Ectodermal cell (in vitro differentiated cells): ENCODE data around the gene SLC25A48.

Source experiments
- H3K27ac ChIP-seq: 2 replicates; pipeline ENCODE4 v1.7.0; 2013; ENCODE audit warnings: mild to moderate bottlenecking, low read depth, low read length; ENCODE audit not compliant: insufficient read depth, poor library complexity, severe bottlenecking
- H3K27me3 ChIP-seq: 2 replicates; pipeline ENCODE4 v1.7.0; 2013; ENCODE audit warnings: mild to moderate bottlenecking, low read length; ENCODE audit not compliant: insufficient read depth, control insufficient read depth, poor library complexity, severe bottlenecking
- H3K36me3 ChIP-seq: one replicate; pipeline ENCODE4 v1.7.0; 2013; ENCODE audit warnings: low read length; ENCODE audit not compliant: control insufficient read depth, insufficient read depth
- H3K4me1 ChIP-seq: one replicate; pipeline ENCODE4 v1.7.0; 2013; ENCODE audit warnings: low read length; ENCODE audit not compliant: control insufficient read depth, insufficient read depth
- H3K4me3 ChIP-seq: 2 replicates; pipeline ENCODE4 v1.7.0; 2013; ENCODE audit warnings: low read depth, low read length, control low read depth; ENCODE audit not compliant: insufficient read depth
- H3K9me3 ChIP-seq: 2 replicates; pipeline ENCODE4 v1.7.0; 2013; ENCODE audit warnings: mild to moderate bottlenecking, low read length, moderate library complexity; ENCODE audit not compliant: control insufficient read depth
- WGBS, 2 experiments: methylation state at CpG; one replicate each; pipeline ENCODE4 v1.1.7; 2013; ENCODE audit warnings: missing lambda C conversion rate in 2 of 2; 5-methylcytosine and 5-hydroxymethylcytosine counted together

The SLC25A48 gene

GRCh38 chr5:135840959-135841358 lies 6.5 kb downstream of the SLC25A48 start:
- Histone ChIP-seq H3K36me3 (no peaks in the 10 kb centered on the region), H3K4me3 (no peak overlapping the region), H3K9me3 (no peaks in the 10 kb centered on the region), H3K27ac (no peak overlapping the region), H3K27me3 (peaks cover 13% of the 10 kb centered on the region), H3K4me1 (no peaks in the 10 kb centered on the region)
- 82 to 87% methylated on average over 2 to 3 of the region's 4 CpGs for WGBS, 2 experiments

- Histone ChIP-seq H3K9me3 (no peaks in the 10 kb centered on the region), H3K27ac (no peak overlapping the region), H3K36me3 (no peaks in the 10 kb centered on the region), H3K27me3 (no peaks in the 10 kb centered on the region), H3K4me1 (no peaks in the 10 kb centered on the region), H3K4me3 (no peak overlapping the region)
- 87 to 88% methylated on average over 4 of the region's 4 CpGs for WGBS, 2 experiments
Measured at GRCh38 chr5:135842737-135843136, 8.3 kb downstream of the SLC25A48 start.

GRCh38 chr5:135843571-135844337 lies 9.3 kb downstream of the SLC25A48 start:
- Histone ChIP-seq H3K36me3 (no peaks in the 10 kb centered on the region), H3K9me3 (no peaks in the 10 kb centered on the region), H3K27me3 (no peaks in the 10 kb centered on the region), H3K4me3 (no peak overlapping the region), H3K27ac (no peak overlapping the region), H3K4me1 (no peaks in the 10 kb centered on the region)
- 90 to 92% methylated on average over 6 of the region's 6 CpGs for WGBS, 2 experiments

GRCh38 chr5:135846311-135846710 lies 11.8 kb downstream of the SLC25A48 start:
- Histone ChIP-seq H3K27ac (no peak overlapping the region), H3K36me3 (no peaks in the 10 kb centered on the region), H3K4me1 (no peaks in the 10 kb centered on the region), H3K9me3 (no peaks in the 10 kb centered on the region), H3K27me3 (no peaks in the 10 kb centered on the region), H3K4me3 (no peak overlapping the region)

- Histone ChIP-seq H3K4me1 (no peaks in the 10 kb centered on the region), H3K36me3 (no peaks in the 10 kb centered on the region), H3K27ac (no peak overlapping the region), H3K4me3 (no peak overlapping the region), H3K27me3 (no peaks in the 10 kb centered on the region), H3K9me3 (no peaks in the 10 kb centered on the region)
- 93% methylated on average over 1 of the region's 1 CpG for WGBS, 2 experiments
Measured at GRCh38 chr5:135847976-135848375, 13.5 kb downstream of the SLC25A48 start.

- H3K27me3 ChIP-seq = no peaks in the 10 kb centered on the region
- H3K4me1 ChIP-seq = no peaks in the 10 kb centered on the region
- no peaks in the 10 kb centered on the region for H3K36me3 ChIP-seq
- no peaks in the 10 kb centered on the region for H3K9me3 ChIP-seq
- H3K4me3 ChIP-seq = no peak overlapping the region
- 92 to 94% methylated on average over 9 of the region's 9 CpGs for WGBS, 2 experiments
- H3K27ac ChIP-seq = no peak overlapping the region
Measured at GRCh38 chr5:135850231-135850630, 15.8 kb downstream of the SLC25A48 start.

- H3K36me3 ChIP-seq = no peaks in the 10 kb centered on the region
- WGBS, 2 experiments = 95 to 96% methylated on average over 6 of the region's 6 CpGs
- H3K9me3 ChIP-seq = no peaks in the 10 kb centered on the region
- no peaks in the 10 kb centered on the region for H3K4me1 ChIP-seq
- H3K4me3 ChIP-seq = no peak overlapping the region
- no peaks in the 10 kb centered on the region for H3K27me3 ChIP-seq
- H3K27ac ChIP-seq = no peak overlapping the region
Measured at GRCh38 chr5:135850671-135851070, 16.2 kb downstream of the SLC25A48 start.

- Histone ChIP-seq H3K36me3 (no peaks in the 10 kb centered on the region), H3K9me3 (no peaks in the 10 kb centered on the region), H3K27ac (no peak overlapping the region), H3K4me3 (no peak overlapping the region), H3K4me1 (no peaks in the 10 kb centered on the region), H3K27me3 (no peaks in the 10 kb centered on the region)
- WGBS, 2 experiments = 90 to 91% methylated on average over 24 of the region's 24 CpGs
Measured at GRCh38 chr5:135851186-135851914, 16.9 kb downstream of the SLC25A48 start.

- Histone ChIP-seq H3K9me3 (no peaks in the 10 kb centered on the region), H3K36me3 (no peaks in the 10 kb centered on the region)
Measured at GRCh38 chr5:135851915-135852845, 17.7 kb downstream of the SLC25A48 start.

More at GRCh38 chr5:135851915-135852845, 17.7 kb downstream of the SLC25A48 start:
- no peaks in the 10 kb centered on the region for H3K4me1 ChIP-seq
- H3K27me3 ChIP-seq = no peaks in the 10 kb centered on the region
- no peak overlapping the region for H3K4me3 ChIP-seq
- H3K27ac ChIP-seq = no peak overlapping the region
- 94 to 96% methylated on average over 34 of the region's 34 CpGs for WGBS, 2 experiments
